Measurements from ENCODE around the gene SEPTIN10. TPM values are rescaled to one million over a fixed set of nuclear protein-coding genes. Genes with fewer than 3 reads are reported as not detected.

SEPTIN10 gene
- total RNA-seq, 1 donor from 2014 or later: 90.8 TPM

GRCh38 chr2:109522063-109522374 lies 91.7 kb downstream of the SEPTIN10 start:
- Mint-ChIP-seq H3K36me3 (ENCODE audit: low read depth, unreplicated experiment) (no peaks in the 10 kb centered on the region), H3K4me1 (ENCODE audit: low read depth, unreplicated experiment) (no peaks in the 10 kb centered on the region), H3K27me3 (ENCODE audit: low read depth, unreplicated experiment) (peaks cover 28% of the 10 kb centered on the region), H3K4me3 (ENCODE audit: unreplicated experiment) (no peak overlapping the region), H3K9me3 (ENCODE audit: unreplicated experiment) (no peaks in the 10 kb centered on the region), H3K27ac (ENCODE audit: unreplicated experiment) (no peak overlapping the region)
- no peak overlapping the region for H2AFZ ChIP-seq (ENCODE audit: low read depth, low read length)
- no peaks in the 10 kb centered on the region for H3K79me2 ChIP-seq (ENCODE audit: insufficient read depth, low read length)
- no peak overlapping the region for H3K4me2 ChIP-seq (ENCODE audit: low read length)
- no peak for FAIRE-seq
- H3K9me3 ChIP-seq (ENCODE audit: insufficient read depth, low read depth, low read length): no peaks in the 10 kb centered on the region
- H3K4me3 ChIP-seq (ENCODE audit: insufficient read depth, low read depth, low read length): no peak overlapping the region
- no peak overlapping the region for H3K27ac ChIP-seq (ENCODE audit: low read depth, low read length)
- no peak for DNase-seq (ENCODE audit: low read depth)
- no peaks in the 10 kb centered on the region for H4K20me1 ChIP-seq (ENCODE audit: insufficient read depth, low read length)
- H3K9ac ChIP-seq (ENCODE audit: low read length): no peak overlapping the region
- no peaks in the 10 kb centered on the region for H3K36me3 ChIP-seq (ENCODE audit: insufficient read depth, low read length)
- H3K4me1 ChIP-seq (ENCODE audit: insufficient read depth, low read length): no peaks in the 10 kb centered on the region
- H3K27me3 ChIP-seq (ENCODE audit: insufficient read depth, low read length): peaks cover 4% of the 10 kb centered on the region
- no peak for TF ChIP-seq EZH2 (IDR thresholded peaks at IDR 0.05; ENCODE audit: insufficient read depth, low read length)
- TF ChIP-seq, protein P1, sequence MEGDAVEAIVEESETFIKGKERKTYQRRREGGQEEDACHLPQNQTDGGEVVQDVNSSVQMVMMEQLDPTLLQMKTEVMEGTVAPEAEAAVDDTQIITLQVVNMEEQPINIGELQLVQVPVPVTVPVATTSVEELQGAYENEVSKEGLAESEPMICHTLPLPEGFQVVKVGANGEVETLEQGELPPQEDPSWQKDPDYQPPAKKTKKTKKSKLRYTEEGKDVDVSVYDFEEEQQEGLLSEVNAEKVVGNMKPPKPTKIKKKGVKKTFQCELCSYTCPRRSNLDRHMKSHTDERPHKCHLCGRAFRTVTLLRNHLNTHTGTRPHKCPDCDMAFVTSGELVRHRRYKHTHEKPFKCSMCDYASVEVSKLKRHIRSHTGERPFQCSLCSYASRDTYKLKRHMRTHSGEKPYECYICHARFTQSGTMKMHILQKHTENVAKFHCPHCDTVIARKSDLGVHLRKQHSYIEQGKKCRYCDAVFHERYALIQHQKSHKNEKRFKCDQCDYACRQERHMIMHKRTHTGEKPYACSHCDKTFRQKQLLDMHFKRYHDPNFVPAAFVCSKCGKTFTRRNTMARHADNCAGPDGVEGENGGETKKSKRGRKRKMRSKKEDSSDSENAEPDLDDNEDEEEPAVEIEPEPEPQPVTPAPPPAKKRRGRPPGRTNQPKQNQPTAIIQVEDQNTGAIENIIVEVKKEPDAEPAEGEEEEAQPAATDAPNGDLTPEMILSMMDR (IDR thresholded peaks at IDR 0.05; ENCODE audit: insufficient read depth, low read depth, low read length): no peak

DNA sequence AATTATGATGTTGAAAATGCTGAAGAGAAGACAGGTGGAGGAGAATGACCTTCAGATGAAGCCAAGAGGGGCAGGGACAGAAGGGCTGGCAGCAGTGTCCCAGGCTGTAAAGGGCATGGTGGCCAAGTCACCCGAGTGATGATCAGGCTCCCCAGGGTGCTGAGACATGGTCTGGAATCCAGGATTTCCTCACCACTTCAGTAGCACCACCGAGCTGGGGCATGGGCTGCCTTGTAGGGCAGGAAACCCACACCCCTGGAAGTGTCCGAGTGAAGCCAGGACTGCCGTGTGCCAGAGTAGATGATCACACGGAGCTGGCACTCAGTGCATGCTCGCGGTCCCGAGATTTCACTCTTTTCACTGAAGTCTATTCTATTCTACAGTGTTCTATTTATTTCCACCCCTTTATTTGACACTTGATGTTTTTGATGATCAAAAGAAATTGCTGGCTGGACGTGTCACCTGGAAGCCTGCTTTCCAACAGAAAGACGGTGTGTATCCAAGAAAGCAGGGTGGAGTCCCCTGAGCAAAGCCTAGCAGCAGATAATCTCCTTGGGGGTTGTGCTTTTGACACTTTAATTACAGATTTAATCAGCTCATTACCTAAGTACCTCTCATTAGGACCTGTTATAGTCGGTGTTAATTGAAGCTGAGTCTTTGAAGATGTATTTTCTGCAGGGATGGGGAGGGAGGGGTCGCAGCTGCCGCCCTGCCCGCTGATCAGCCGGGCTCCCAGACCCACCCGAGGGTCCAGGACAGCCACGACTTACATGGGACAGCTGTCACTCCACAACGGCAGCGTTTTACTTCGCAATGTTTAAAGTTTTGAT lies 92.3 kb downstream of the SEPTIN10 start:
- H3K9me3 Mint-ChIP-seq (ENCODE audit: unreplicated experiment): no peaks in the 10 kb centered on the region
- no peak for TF ChIP-seq EZH2 (IDR thresholded peaks at IDR 0.05; ENCODE audit: insufficient read depth, low read length)
- TF ChIP-seq, protein P1 (IDR thresholded peaks at IDR 0.05; ENCODE audit: insufficient read depth, low read depth, low read length): no peak

GRCh38 chr2:109519513-109519912 lies 94.3 kb downstream of the SEPTIN10 start:
- no peak for FAIRE-seq
- Histone ChIP-seq H3K36me3 (ENCODE audit: insufficient read depth, low read length) (no peaks in the 10 kb centered on the region), H3K27ac (ENCODE audit: low read depth, low read length) (no peak overlapping the region), H3K27me3 (ENCODE audit: insufficient read depth, low read length) (peaks cover 4% of the 10 kb centered on the region), H4K20me1 (ENCODE audit: insufficient read depth, low read length) (no peaks in the 10 kb centered on the region), H3K4me3 (ENCODE audit: insufficient read depth, low read depth, low read length) (no peak overlapping the region), H2AFZ (ENCODE audit: low read depth, low read length) (no peak overlapping the region), H3K9me3 (ENCODE audit: insufficient read depth, low read depth, low read length) (no peaks in the 10 kb centered on the region), H3K79me2 (ENCODE audit: insufficient read depth, low read length) (no peaks in the 10 kb centered on the region), H3K9ac (ENCODE audit: low read length) (no peak overlapping the region), H3K4me2 (ENCODE audit: low read length) (no peak overlapping the region), H3K4me1 (ENCODE audit: insufficient read depth, low read length) (peaks cover 2% of the 10 kb centered on the region)
- H3K27ac Mint-ChIP-seq (ENCODE audit: unreplicated experiment): no peak overlapping the region
- no peaks in the 10 kb centered on the region for H3K4me1 Mint-ChIP-seq (ENCODE audit: low read depth, unreplicated experiment)
- no peak for TF ChIP-seq EZH2 (IDR thresholded peaks at IDR 0.05; ENCODE audit: insufficient read depth, low read length)
- TF ChIP-seq, protein P1 (IDR thresholded peaks at IDR 0.05; ENCODE audit: insufficient read depth, low read depth, low read length): no peak
- no peak overlapping the region for H3K4me3 Mint-ChIP-seq (ENCODE audit: unreplicated experiment)
- no peaks in the 10 kb centered on the region for H3K9me3 Mint-ChIP-seq (ENCODE audit: unreplicated experiment)
- no peak for DNase-seq (ENCODE audit: low read depth)
- peaks cover 25% of the 10 kb centered on the region for H3K27me3 Mint-ChIP-seq (ENCODE audit: low read depth, unreplicated experiment)
- no peaks in the 10 kb centered on the region for H3K36me3 Mint-ChIP-seq (ENCODE audit: low read depth, unreplicated experiment)

More for the DNA sequence above, 92.3 kb downstream of the SEPTIN10 start:
- Mint-ChIP-seq H3K27me3 (ENCODE audit: low read depth, unreplicated experiment) (peaks cover 24% of the 10 kb centered on the region), H3K36me3 (ENCODE audit: low read depth, unreplicated experiment) (no peaks in the 10 kb centered on the region), H3K27ac (ENCODE audit: unreplicated experiment) (no peak overlapping the region), H3K4me1 (ENCODE audit: low read depth, unreplicated experiment) (no peaks in the 10 kb centered on the region), H3K4me3 (ENCODE audit: unreplicated experiment) (no peak overlapping the region)
- Histone ChIP-seq H3K36me3 (ENCODE audit: insufficient read depth, low read length) (no peaks in the 10 kb centered on the region), H3K79me2 (ENCODE audit: insufficient read depth, low read length) (no peaks in the 10 kb centered on the region), H3K4me3 (ENCODE audit: insufficient read depth, low read depth, low read length) (no peak overlapping the region), H2AFZ (ENCODE audit: low read depth, low read length) (no peak overlapping the region), H3K9ac (ENCODE audit: low read length) (no peak overlapping the region), H3K27me3 (ENCODE audit: insufficient read depth, low read length) (peaks cover 4% of the 10 kb centered on the region), H3K4me1 (ENCODE audit: insufficient read depth, low read length) (no peaks in the 10 kb centered on the region), H3K27ac (ENCODE audit: low read depth, low read length) (no peak overlapping the region), H3K9me3 (ENCODE audit: insufficient read depth, low read depth, low read length) (no peaks in the 10 kb centered on the region), H4K20me1 (ENCODE audit: insufficient read depth, low read length) (no peaks in the 10 kb centered on the region), H3K4me2 (ENCODE audit: low read length) (no peak overlapping the region)
- FAIRE-seq (no peak), DNase-seq (ENCODE audit: low read depth) (no peak)

Data from astrocyte (in vitro differentiated cells and primary cell).